ENCODE measurements around the gene PRPF4. TPM values are rescaled to one million over a fixed set of nuclear protein-coding genes. Genes with fewer than 3 reads are reported as not detected.

The PRPF4 gene
- total RNA-seq, 1 donor from 2014 or later, result 20.8 TPM

DNA sequence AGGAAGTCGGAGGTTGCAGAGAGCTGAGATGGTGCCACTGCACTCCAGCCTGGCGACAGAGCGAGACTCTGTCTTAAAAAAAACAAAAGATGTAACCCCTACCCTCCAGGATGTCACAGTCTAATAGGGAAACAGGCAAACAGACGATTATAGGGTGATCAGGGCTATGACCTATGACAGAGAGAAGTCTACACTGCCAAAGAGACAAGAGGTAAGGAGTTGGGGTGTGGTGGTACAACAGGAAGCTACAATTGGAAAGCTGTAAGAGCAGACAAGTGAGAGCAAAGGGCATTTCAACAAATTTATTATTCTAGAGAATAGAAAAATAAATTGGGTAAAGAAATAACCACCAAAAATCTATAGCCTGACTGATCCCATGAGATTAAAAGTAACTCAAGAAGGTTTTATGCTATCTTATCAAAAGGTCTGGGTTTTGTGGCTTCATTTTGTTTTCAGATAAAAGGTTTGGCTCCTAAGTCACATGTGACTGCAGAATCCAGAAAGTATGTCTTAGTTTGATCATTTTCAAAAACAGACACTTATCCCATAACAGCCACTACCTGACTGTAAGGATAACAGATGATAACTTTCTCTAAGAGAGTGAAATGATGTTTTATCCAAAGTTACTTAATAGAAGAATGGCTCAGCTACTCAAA lies 7.4 kb upstream of the PRPF4 start:
- Mint-ChIP-seq H3K4me1 (ENCODE audit: low read depth) (peaks cover under 1% of the 10 kb centered on the region), H3K9me3 (ENCODE audit: low read depth) (no peaks in the 10 kb centered on the region), H3K27ac (ENCODE audit: unreplicated experiment) (no peak overlapping the region), H3K27me3 (ENCODE audit: low read depth) (no peaks in the 10 kb centered on the region), H3K4me3 (ENCODE audit: unreplicated experiment) (no peak overlapping the region), H3K36me3 (ENCODE audit: low read depth) (peaks cover 19% of the 10 kb centered on the region)
- DNase-seq (ENCODE audit: low spot score), result no peak
- TF ChIP-seq, protein P1, sequence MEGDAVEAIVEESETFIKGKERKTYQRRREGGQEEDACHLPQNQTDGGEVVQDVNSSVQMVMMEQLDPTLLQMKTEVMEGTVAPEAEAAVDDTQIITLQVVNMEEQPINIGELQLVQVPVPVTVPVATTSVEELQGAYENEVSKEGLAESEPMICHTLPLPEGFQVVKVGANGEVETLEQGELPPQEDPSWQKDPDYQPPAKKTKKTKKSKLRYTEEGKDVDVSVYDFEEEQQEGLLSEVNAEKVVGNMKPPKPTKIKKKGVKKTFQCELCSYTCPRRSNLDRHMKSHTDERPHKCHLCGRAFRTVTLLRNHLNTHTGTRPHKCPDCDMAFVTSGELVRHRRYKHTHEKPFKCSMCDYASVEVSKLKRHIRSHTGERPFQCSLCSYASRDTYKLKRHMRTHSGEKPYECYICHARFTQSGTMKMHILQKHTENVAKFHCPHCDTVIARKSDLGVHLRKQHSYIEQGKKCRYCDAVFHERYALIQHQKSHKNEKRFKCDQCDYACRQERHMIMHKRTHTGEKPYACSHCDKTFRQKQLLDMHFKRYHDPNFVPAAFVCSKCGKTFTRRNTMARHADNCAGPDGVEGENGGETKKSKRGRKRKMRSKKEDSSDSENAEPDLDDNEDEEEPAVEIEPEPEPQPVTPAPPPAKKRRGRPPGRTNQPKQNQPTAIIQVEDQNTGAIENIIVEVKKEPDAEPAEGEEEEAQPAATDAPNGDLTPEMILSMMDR (IDR thresholded peaks at IDR 0.05), result no peak

DNA sequence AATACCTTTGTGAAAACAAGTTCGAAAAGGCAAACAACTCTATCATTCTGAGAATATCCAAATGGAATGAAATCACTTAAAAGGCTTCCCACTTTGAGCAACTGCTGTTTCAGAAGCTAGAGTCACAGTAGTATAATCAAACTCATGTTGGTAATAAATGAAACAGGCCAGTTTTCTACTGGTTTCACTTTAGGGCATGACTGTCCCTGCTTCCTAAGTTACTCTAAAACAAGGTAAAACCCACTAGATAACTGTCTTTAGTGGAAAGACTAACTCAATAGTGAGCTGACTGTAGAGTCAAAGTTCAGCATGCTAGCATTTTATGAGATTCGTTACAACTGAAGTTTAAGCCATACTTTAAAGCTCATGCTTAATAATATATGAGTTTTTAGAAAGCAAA lies 6.1 kb upstream of the PRPF4 start:
- DNase-seq (ENCODE audit: low spot score), result no peak
- Mint-ChIP-seq H3K36me3 (ENCODE audit: low read depth) (peaks cover 19% of the 10 kb centered on the region), H3K9me3 (ENCODE audit: low read depth) (no peaks in the 10 kb centered on the region), H3K27me3 (ENCODE audit: low read depth) (no peaks in the 10 kb centered on the region), H3K27ac (ENCODE audit: unreplicated experiment) (no peak overlapping the region), H3K4me3 (ENCODE audit: unreplicated experiment) (no peak overlapping the region), H3K4me1 (ENCODE audit: low read depth) (peaks cover 11% of the 10 kb centered on the region)
- TF ChIP-seq, protein P1 (IDR thresholded peaks at IDR 0.05), result no peak

DNA sequence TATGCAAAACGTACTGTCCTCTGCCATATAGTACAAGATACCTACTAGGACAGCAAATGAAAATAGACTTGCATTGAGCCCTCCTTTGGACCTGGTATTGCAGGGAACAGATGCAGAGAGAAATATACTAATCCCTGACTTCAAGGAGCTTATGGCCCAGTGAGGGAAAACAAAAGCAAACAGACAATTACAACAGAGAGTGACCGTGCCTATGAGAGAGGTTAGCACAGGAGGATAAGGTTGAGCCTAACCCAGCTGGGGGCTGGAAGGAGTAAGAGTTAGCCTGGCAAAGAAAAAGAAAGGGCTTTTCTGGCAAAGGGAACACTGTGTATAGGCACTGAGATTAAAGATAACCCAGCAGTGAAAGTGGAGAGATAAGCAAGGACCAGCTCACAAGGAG lies 5.6 kb upstream of the PRPF4 start:
- no peak overlapping the region for H3K4me3 Mint-ChIP-seq (ENCODE audit: unreplicated experiment)
- H3K4me1 Mint-ChIP-seq (ENCODE audit: low read depth), result peaks cover 12% of the 10 kb centered on the region
- H3K36me3 Mint-ChIP-seq (ENCODE audit: low read depth), result peaks cover 19% of the 10 kb centered on the region
- H3K9me3 Mint-ChIP-seq (ENCODE audit: low read depth), result no peaks in the 10 kb centered on the region
- no peak for DNase-seq (ENCODE audit: low spot score)
- TF ChIP-seq, protein P1 (IDR thresholded peaks at IDR 0.05), result no peak
- no peaks in the 10 kb centered on the region for H3K27me3 Mint-ChIP-seq (ENCODE audit: low read depth)
- H3K27ac Mint-ChIP-seq (ENCODE audit: unreplicated experiment), result no peak overlapping the region

DNA sequence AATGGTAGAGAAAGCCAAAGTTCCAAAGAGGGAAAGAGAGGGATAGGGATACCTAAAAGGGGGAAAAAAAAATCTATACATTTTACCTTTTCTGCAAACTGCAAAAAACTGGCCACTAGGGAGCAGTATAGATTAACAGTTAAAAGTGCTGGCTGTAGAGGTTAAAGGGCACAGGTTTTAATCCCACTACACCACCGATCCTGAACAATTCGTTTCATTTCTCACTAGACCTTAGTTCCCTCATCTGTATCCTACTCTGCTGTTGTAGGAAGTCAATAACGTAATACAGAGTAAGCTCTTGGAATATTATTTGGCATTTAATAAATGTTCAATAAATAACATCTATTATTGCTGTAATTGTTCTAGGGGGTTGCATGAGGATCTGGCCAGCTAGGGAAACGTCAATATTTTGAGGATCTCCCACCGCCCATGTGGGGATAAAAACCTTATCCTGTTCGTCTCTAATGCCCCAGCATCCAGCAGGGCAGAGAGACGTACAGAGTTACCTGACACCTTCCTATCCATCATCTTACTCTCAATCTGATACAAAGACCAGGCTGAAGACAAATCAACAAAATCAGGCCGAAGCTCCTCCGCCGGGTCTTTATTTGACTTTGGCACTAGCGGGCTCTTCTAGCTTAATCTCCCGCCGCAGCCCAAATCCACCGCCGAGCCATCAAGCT lies 843 bp upstream of the PRPF4 start:
- no peaks in the 10 kb centered on the region for H3K27me3 Mint-ChIP-seq (ENCODE audit: low read depth)
- TF ChIP-seq, protein P1 (IDR thresholded peaks at IDR 0.05), result peak; percentile 91
- H3K4me3 Mint-ChIP-seq (ENCODE audit: unreplicated experiment), result no peak overlapping the region
- DNase-seq (ENCODE audit: low spot score), result no peak
- no peak overlapping the region for H3K27ac Mint-ChIP-seq (ENCODE audit: unreplicated experiment)
- H3K36me3 Mint-ChIP-seq (ENCODE audit: low read depth), result peaks cover 20% of the 10 kb centered on the region
- H3K9me3 Mint-ChIP-seq (ENCODE audit: low read depth), result no peaks in the 10 kb centered on the region
- H3K4me1 Mint-ChIP-seq (ENCODE audit: low read depth), result peaks cover 16% of the 10 kb centered on the region

DNA sequence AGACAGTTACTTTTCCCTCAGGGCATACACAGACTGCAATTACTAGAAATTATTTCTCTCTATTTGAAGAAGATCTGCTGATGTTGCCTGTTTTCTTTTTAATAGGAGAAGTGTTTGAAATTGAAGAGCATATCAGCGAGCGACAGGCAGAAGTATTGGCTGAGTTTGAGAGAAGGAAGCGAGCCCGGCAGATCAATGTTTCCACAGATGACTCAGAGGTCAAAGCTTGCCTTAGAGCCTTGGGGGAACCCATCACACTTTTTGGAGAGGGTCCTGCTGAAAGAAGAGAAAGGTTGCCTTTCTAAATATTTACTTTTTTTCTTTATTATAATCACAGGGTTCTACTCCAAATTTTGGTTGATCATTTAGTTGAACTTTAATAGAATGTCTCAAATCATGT lies 3.4 kb downstream of the PRPF4 start:
- Mint-ChIP-seq H3K27ac (ENCODE audit: unreplicated experiment) (no peak overlapping the region), H3K36me3 (ENCODE audit: low read depth) (peaks cover 33% of the 10 kb centered on the region)
- TF ChIP-seq, protein P1 (IDR thresholded peaks at IDR 0.05), result no peak

More for the DNA sequence above, 3.4 kb downstream of the PRPF4 start:
- Mint-ChIP-seq H3K4me1 (ENCODE audit: low read depth) (peaks cover 10% of the 10 kb centered on the region), H3K9me3 (ENCODE audit: low read depth) (no peaks in the 10 kb centered on the region), H3K27me3 (ENCODE audit: low read depth) (no peaks in the 10 kb centered on the region), H3K4me3 (ENCODE audit: unreplicated experiment) (no peak overlapping the region)
- DNase-seq (ENCODE audit: low spot score), result no peak

Measured in chondrocyte (in vitro differentiated cells).